H7 (cell line): ENCODE data around the gene NT5DC4. TPM values are rescaled to one million over a fixed set of nuclear protein-coding genes. Genes with fewer than 3 reads are reported as not detected.

Experiments used
- total RNA-seq: library from RNA; depleted of rRNA; stranded (reverse); fragments of >200 nt; shearing (Covaris generic); gene quantifications from 2 replicates; pipeline ENCODE4 v1.2.3, GENCODE V29; 2014; rRNA removed

The NT5DC4 gene
- total RNA-seq, 1 experiment from 2014 or later = not detected

Other genes starting within 250 kb of the NT5DC4 start
- gene TTL, start 238.9 kb upstream of the NT5DC4 start, total RNA-seq = 49.6 and 52.6 TPM in 2 replicates
- 35.1 and 35.5 TPM in 2 replicates for gene POLR1B, start 178.6 kb upstream of the NT5DC4 start, total RNA-seq
- 19.0 and 40.9 TPM in 2 replicates for gene CHCHD5, start 136.4 kb upstream of the NT5DC4 start, total RNA-seq
- gene SLC20A1, start 75.1 kb upstream of the NT5DC4 start, total RNA-seq = 33.6 and 34.3 TPM in 2 replicates
- 14.9 and 24.8 TPM in 2 replicates for gene CKAP2L, start 43.6 kb downstream of the NT5DC4 start, total RNA-seq
- gene IL1A, start 63.5 kb downstream of the NT5DC4 start, total RNA-seq = 0.11 and 0.38 TPM in 2 replicates
- not detected in 2 replicates for gene IL1B, start 115.8 kb downstream of the NT5DC4 start, total RNA-seq
- 0.62 and 1.00 TPM in 2 replicates for gene IL37, start 190.1 kb downstream of the NT5DC4 start, total RNA-seq